ENCODE data around the gene TFCP2.

Gene TFCP2

GRCh38 chr12:51162217-51162616 lies 10.7 kb downstream of the TFCP2 start:
- H2BK5ac ChIP-seq (ENCODE audit: low read depth, low read length, poor library complexity) = no peak overlapping the region
- H2AFZ ChIP-seq (ENCODE audit: insufficient read depth, low read length, poor library complexity) = no peak overlapping the region
- H3K36me3 ChIP-seq (ENCODE audit: control insufficient read depth in 1 of 2, insufficient read depth in 2 of 2, low read length in 2 of 2) = peaks cover 0 to 1% of the 10 kb centered on the region in 2 experiments
- no CpG with 5 or more reads among the region's 6 CpGs for WGBS (ENCODE audit: extremely low coverage, insufficient coverage, insufficient read length)
- H3K23ac ChIP-seq (ENCODE audit: low read length) = no peak overlapping the region
- no peaks in the 10 kb centered on the region for H3K27me3 ChIP-seq (ENCODE audit: insufficient read depth, low read length)
- no peak overlapping the region for H3K27ac ChIP-seq (ENCODE audit: low read depth, low read length)
- no peak overlapping the region for H4K91ac ChIP-seq (ENCODE audit: low read depth, low read length)
- H3K4ac ChIP-seq (ENCODE audit: low read depth, low read length) = no peak overlapping the region
- H3K9me3 ChIP-seq (ENCODE audit: insufficient read depth, low read depth, low read length) = no peaks in the 10 kb centered on the region
- H3K18ac ChIP-seq (ENCODE audit: low read length) = no peak overlapping the region
- no peak overlapping the region for H4K8ac ChIP-seq (ENCODE audit: low read depth, low read length)
- H2AK5ac ChIP-seq (ENCODE audit: low read length) = no peak overlapping the region
- H3K4me2 ChIP-seq (ENCODE audit: low read length) = no peak overlapping the region
- H3K4me1 ChIP-seq (ENCODE audit: control insufficient read depth in 1 of 2, insufficient read depth in 2 of 2, low read length in 2 of 2) = peaks cover 0 to 2% of the 10 kb centered on the region in 2 experiments
- peaks cover 2% of the 10 kb centered on the region for H3K79me2 ChIP-seq (ENCODE audit: control insufficient read depth, insufficient read depth, low read length, poor library complexity)
- no peak overlapping the region for H3K9ac ChIP-seq (ENCODE audit: low read length)
- no peak overlapping the region for H2BK12ac ChIP-seq (ENCODE audit: low read length)
- no peaks in the 10 kb centered on the region for H3K79me1 ChIP-seq (ENCODE audit: low read length)
- no peak overlapping the region for H3K4me3 ChIP-seq (ENCODE audit: low read depth, low read length)
- no peak overlapping the region for H3K14ac ChIP-seq (ENCODE audit: low read length)
- H4K12ac ChIP-seq (ENCODE audit: low read depth, low read length) = no peak overlapping the region
- DNase-seq = no peak
- H2BK120ac ChIP-seq (ENCODE audit: insufficient read depth, low read length, poor library complexity) = no peak overlapping the region

GRCh38 chr12:51160814-51161459 lies 12.0 kb downstream of the TFCP2 start:
- H3K18ac ChIP-seq (ENCODE audit: low read length) = no peak overlapping the region
- no peaks in the 10 kb centered on the region for H3K79me2 ChIP-seq (ENCODE audit: control insufficient read depth, insufficient read depth, low read length, poor library complexity)
- H2BK120ac ChIP-seq (ENCODE audit: insufficient read depth, low read length, poor library complexity) = no peak overlapping the region
- DNase-seq = no peak
- H3K36me3 ChIP-seq (ENCODE audit: control insufficient read depth in 1 of 2, insufficient read depth in 2 of 2, low read length in 2 of 2) = no peaks in the 10 kb centered on the region
- no peak overlapping the region for H2AK5ac ChIP-seq (ENCODE audit: low read length)
- H3K79me1 ChIP-seq (ENCODE audit: low read length) = no peaks in the 10 kb centered on the region
- H3K27ac ChIP-seq (ENCODE audit: low read depth, low read length) = no peak overlapping the region
- no peak overlapping the region for H3K4ac ChIP-seq (ENCODE audit: low read depth, low read length)
- H3K9ac ChIP-seq (ENCODE audit: low read length) = no peak overlapping the region
- H2BK5ac ChIP-seq (ENCODE audit: low read depth, low read length, poor library complexity) = no peak overlapping the region
- H3K4me3 ChIP-seq (ENCODE audit: low read depth, low read length) = no peak overlapping the region
- no peak overlapping the region for H4K12ac ChIP-seq (ENCODE audit: low read depth, low read length)
- no peaks in the 10 kb centered on the region for H3K9me3 ChIP-seq (ENCODE audit: insufficient read depth, low read depth, low read length)
- no peak overlapping the region for H3K23ac ChIP-seq (ENCODE audit: low read length)
- H3K4me1 ChIP-seq (ENCODE audit: control insufficient read depth in 1 of 2, insufficient read depth in 2 of 2, low read length in 2 of 2) = no peaks in the 10 kb centered on the region
- H4K91ac ChIP-seq (ENCODE audit: low read depth, low read length) = no peak overlapping the region
- H4K8ac ChIP-seq (ENCODE audit: low read depth, low read length) = no peak overlapping the region
- WGBS (ENCODE audit: extremely low coverage, insufficient coverage, insufficient read length) = no CpG with 5 or more reads among the region's 8 CpGs
- H2BK12ac ChIP-seq (ENCODE audit: low read length) = no peak overlapping the region
- no peak overlapping the region for H3K14ac ChIP-seq (ENCODE audit: low read length)
- H3K4me2 ChIP-seq (ENCODE audit: low read length) = no peak overlapping the region
- no peaks in the 10 kb centered on the region for H3K27me3 ChIP-seq (ENCODE audit: insufficient read depth, low read length)
- H2AFZ ChIP-seq (ENCODE audit: insufficient read depth, low read length, poor library complexity) = no peak overlapping the region

- H3K36me3 ChIP-seq (ENCODE audit: control insufficient read depth in 1 of 2, insufficient read depth in 2 of 2, low read length in 2 of 2) = no peaks in the 10 kb centered on the region
- no peak for DNase-seq
- no peak overlapping the region for H3K9ac ChIP-seq (ENCODE audit: low read length)
- H2BK120ac ChIP-seq (ENCODE audit: insufficient read depth, low read length, poor library complexity) = no peak overlapping the region
- no peak overlapping the region for H4K91ac ChIP-seq (ENCODE audit: low read depth, low read length)
- no peaks in the 10 kb centered on the region for H3K4me1 ChIP-seq (ENCODE audit: control insufficient read depth in 1 of 2, insufficient read depth in 2 of 2, low read length in 2 of 2)
- no peak overlapping the region for H3K14ac ChIP-seq (ENCODE audit: low read length)
- H3K79me2 ChIP-seq (ENCODE audit: control insufficient read depth, insufficient read depth, low read length, poor library complexity) = no peaks in the 10 kb centered on the region
- H3K4me3 ChIP-seq (ENCODE audit: low read depth, low read length) = no peak overlapping the region
- no peak overlapping the region for H2BK5ac ChIP-seq (ENCODE audit: low read depth, low read length, poor library complexity)
- H3K9me3 ChIP-seq (ENCODE audit: insufficient read depth, low read depth, low read length) = no peaks in the 10 kb centered on the region
- H3K27me3 ChIP-seq (ENCODE audit: insufficient read depth, low read length) = no peaks in the 10 kb centered on the region
- H2BK12ac ChIP-seq (ENCODE audit: low read length) = no peak overlapping the region
- no peak overlapping the region for H3K23ac ChIP-seq (ENCODE audit: low read length)
- no peaks in the 10 kb centered on the region for H3K79me1 ChIP-seq (ENCODE audit: low read length)
- no peak overlapping the region for H3K4ac ChIP-seq (ENCODE audit: low read depth, low read length)
- no peak overlapping the region for H4K12ac ChIP-seq (ENCODE audit: low read depth, low read length)
- no peak overlapping the region for H3K4me2 ChIP-seq (ENCODE audit: low read length)
- no CpG with 5 or more reads among the region's 3 CpGs for WGBS (ENCODE audit: extremely low coverage, insufficient coverage, insufficient read length)
- no peak overlapping the region for H2AFZ ChIP-seq (ENCODE audit: insufficient read depth, low read length, poor library complexity)
- H3K18ac ChIP-seq (ENCODE audit: low read length) = no peak overlapping the region
- H4K8ac ChIP-seq (ENCODE audit: low read depth, low read length) = no peak overlapping the region
- no peak overlapping the region for H2AK5ac ChIP-seq (ENCODE audit: low read length)
- H3K27ac ChIP-seq (ENCODE audit: low read depth, low read length) = no peak overlapping the region
Observed at GRCh38 chr12:51156245-51156765, 16.6 kb downstream of the TFCP2 start.

- no peaks in the 10 kb centered on the region for H3K9me3 ChIP-seq (ENCODE audit: insufficient read depth, low read depth, low read length)
- no peak overlapping the region for H3K14ac ChIP-seq (ENCODE audit: low read length)
- no peaks in the 10 kb centered on the region for H3K36me3 ChIP-seq (ENCODE audit: control insufficient read depth in 1 of 2, insufficient read depth in 2 of 2, low read length in 2 of 2)
- H2AFZ ChIP-seq (ENCODE audit: insufficient read depth, low read length, poor library complexity) = no peak overlapping the region
- no peak overlapping the region for H4K12ac ChIP-seq (ENCODE audit: low read depth, low read length)
- no peaks in the 10 kb centered on the region for H3K27me3 ChIP-seq (ENCODE audit: insufficient read depth, low read length)
- no CpG with 5 or more reads among the region's 1 CpG for WGBS (ENCODE audit: extremely low coverage, insufficient coverage, insufficient read length)
- no peak overlapping the region for H4K8ac ChIP-seq (ENCODE audit: low read depth, low read length)
- no peak overlapping the region for H3K18ac ChIP-seq (ENCODE audit: low read length)
- DNase-seq = no peak
- H2BK120ac ChIP-seq (ENCODE audit: insufficient read depth, low read length, poor library complexity) = no peak overlapping the region
- H4K91ac ChIP-seq (ENCODE audit: low read depth, low read length) = no peak overlapping the region
- H3K4me1 ChIP-seq (ENCODE audit: control insufficient read depth in 1 of 2, insufficient read depth in 2 of 2, low read length in 2 of 2) = no peaks in the 10 kb centered on the region
- no peaks in the 10 kb centered on the region for H3K79me1 ChIP-seq (ENCODE audit: low read length)
- H3K9ac ChIP-seq (ENCODE audit: low read length) = no peak overlapping the region
- H3K23ac ChIP-seq (ENCODE audit: low read length) = no peak overlapping the region
- H2BK5ac ChIP-seq (ENCODE audit: low read depth, low read length, poor library complexity) = no peak overlapping the region
- H3K79me2 ChIP-seq (ENCODE audit: control insufficient read depth, insufficient read depth, low read length, poor library complexity) = no peaks in the 10 kb centered on the region
- H2BK12ac ChIP-seq (ENCODE audit: low read length) = no peak overlapping the region
- H3K4ac ChIP-seq (ENCODE audit: low read depth, low read length) = no peak overlapping the region
- no peak overlapping the region for H2AK5ac ChIP-seq (ENCODE audit: low read length)
- H3K4me3 ChIP-seq (ENCODE audit: low read depth, low read length) = no peak overlapping the region
- no peak overlapping the region for H3K27ac ChIP-seq (ENCODE audit: low read depth, low read length)
- no peak overlapping the region for H3K4me2 ChIP-seq (ENCODE audit: low read length)
Observed at GRCh38 chr12:51152953-51153352, 20.0 kb downstream of the TFCP2 start.
